Peyer's patch (tissue), 4 donors: ENCODE data around the gene DIPK1A.

Experiments
- CTCF ChIP-seq, 6 experiments: fragments of 450-650 bp in 4 of 6; fragments of 200-600 bp in 2 of 6; sonication (generic) in 1 of 6; IDR thresholded peaks; one replicate each; pipeline ENCODE4 v1.5.1; 2017 to 2019; ENCODE audit warnings: antibody characterized with exemption in 6 of 6, mild to moderate bottlenecking in 3 of 6, moderate library complexity in 1 of 6
- POLR2A ChIP-seq, 2 donors: fragments of 450-650 bp; IDR thresholded peaks; one replicate each; pipeline ENCODE4 v1.5.1; 2017; ENCODE audit warnings: antibody characterized with exemption in 2 of 2, mild to moderate bottlenecking in 2 of 2, moderate library complexity in 2 of 2

- TF ChIP-seq CTCF (IDR thresholded peaks at IDR 0.05) (no peak), POLR2A (IDR thresholded peaks at IDR 0.05) (no peak)
Measured at GRCh38 chr1:92910081-92910480, 51.2 kb downstream of the DIPK1A start.
